Vagina (tissue), 2 donors: ENCODE measurements around the gene NFIA.

Experiments
- POLR2A ChIP-seq, 2 donors: fragments of 450-650 bp; IDR thresholded peaks; one replicate each; pipeline ENCODE4 v1.6.1; 2017; ENCODE audit warnings: antibody characterized with exemption in 2 of 2, mild to moderate bottlenecking in 2 of 2, moderate library complexity in 2 of 2
- TF ChIP-seq, protein P1 (sequence below), 3 experiments: fragments of 450-650 bp in 2 of 3; fragments of 200-600 bp in 1 of 3; sonication (generic) in 1 of 3; IDR thresholded peaks; one replicate each; pipeline ENCODE4 v1.5.1; 2017 to 2019; ENCODE audit warnings: antibody characterized with exemption in 3 of 3, mild to moderate bottlenecking in 2 of 3, moderate library complexity in 2 of 3

- TF ChIP-seq, protein P1, sequence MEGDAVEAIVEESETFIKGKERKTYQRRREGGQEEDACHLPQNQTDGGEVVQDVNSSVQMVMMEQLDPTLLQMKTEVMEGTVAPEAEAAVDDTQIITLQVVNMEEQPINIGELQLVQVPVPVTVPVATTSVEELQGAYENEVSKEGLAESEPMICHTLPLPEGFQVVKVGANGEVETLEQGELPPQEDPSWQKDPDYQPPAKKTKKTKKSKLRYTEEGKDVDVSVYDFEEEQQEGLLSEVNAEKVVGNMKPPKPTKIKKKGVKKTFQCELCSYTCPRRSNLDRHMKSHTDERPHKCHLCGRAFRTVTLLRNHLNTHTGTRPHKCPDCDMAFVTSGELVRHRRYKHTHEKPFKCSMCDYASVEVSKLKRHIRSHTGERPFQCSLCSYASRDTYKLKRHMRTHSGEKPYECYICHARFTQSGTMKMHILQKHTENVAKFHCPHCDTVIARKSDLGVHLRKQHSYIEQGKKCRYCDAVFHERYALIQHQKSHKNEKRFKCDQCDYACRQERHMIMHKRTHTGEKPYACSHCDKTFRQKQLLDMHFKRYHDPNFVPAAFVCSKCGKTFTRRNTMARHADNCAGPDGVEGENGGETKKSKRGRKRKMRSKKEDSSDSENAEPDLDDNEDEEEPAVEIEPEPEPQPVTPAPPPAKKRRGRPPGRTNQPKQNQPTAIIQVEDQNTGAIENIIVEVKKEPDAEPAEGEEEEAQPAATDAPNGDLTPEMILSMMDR (IDR thresholded peaks at IDR 0.05) = peak in 1 of 3 experiments; percentile 7
- TF ChIP-seq POLR2A (IDR thresholded peaks at IDR 0.05) = no peak
These were observed 25.6 kb upstream of the NFIA start for GRCh38 chr1:61056573-61057439.
